GM12891 (cell line): ENCODE results near the gene S100PBP.
"Not testable (repeated sequence)": the region's sequence is repeated elsewhere in the genome, so short reads cannot be mapped to it uniquely, and the experiment has no call there.

ENCODE experiments used
- DNase-seq: peaks from one replicate; pipeline ENCODE4 v3.0.0; 2011; ENCODE audit warnings: low spot score; ENCODE audit not compliant: insufficient read length
- FAIRE-seq: peaks from 2 replicates; lab custom pipeline; 2011; peaks lifted over from hg19 to GRCh38; lab: Jason Lieb, UNC
- PAX5 ChIP-seq: IDR thresholded peaks from 2 replicates; pipeline ENCODE4 v1.6.1; 2011; ENCODE audit warnings: low read length, moderate library complexity, mild to moderate bottlenecking; ENCODE audit not compliant: insufficient read depth, severe bottlenecking
- POLR2A ChIP-seq: IDR thresholded peaks from 2 replicates; pipeline ENCODE4 v1.6.1; 2011; ENCODE audit warnings: low read depth, low read length, control low read depth
- POLR2AphosphoS5 ChIP-seq: IDR thresholded peaks from 2 replicates; pipeline ENCODE4 v1.6.1; 2011; ENCODE audit warnings: low read depth, low read length, control low read depth
- POU2F2 ChIP-seq: IDR thresholded peaks from 2 replicates; pipeline ENCODE4 v1.6.1; 2011; ENCODE audit warnings: low read depth, mild to moderate bottlenecking, control low read depth, low read length, moderate library complexity
- SPI1 ChIP-seq: IDR thresholded peaks from 2 replicates; pipeline ENCODE4 v1.6.1; 2011; ENCODE audit warnings: low read depth, low read length, control low read depth
- TAF1 ChIP-seq: IDR thresholded peaks from 2 replicates; pipeline ENCODE4 v1.6.1; 2011; ENCODE audit warnings: low read depth, low read length, control low read depth

Gene S100PBP

GRCh38 chr1:32902535-32902920, 85.1 kb downstream of the S100PBP start:
- DNase-seq (no peak), FAIRE-seq (no peak)
- no peak for TF ChIP-seq POLR2A
- no peak for TF ChIP-seq POLR2AphosphoS5
- TF ChIP-seq PAX5: no peak
- no peak for TF ChIP-seq POU2F2
- TF ChIP-seq SPI1: no peak
- TF ChIP-seq TAF1: no peak

GRCh38 chr1:32903991-32904785, 86.7 kb downstream of the S100PBP start:
- TF ChIP-seq POLR2A: no peak
- no peak for TF ChIP-seq TAF1
- no peak for TF ChIP-seq PAX5
- no peak for TF ChIP-seq POLR2AphosphoS5
- TF ChIP-seq SPI1: no peak
- DNase-seq (no peak), FAIRE-seq (no peak)

DNA sequence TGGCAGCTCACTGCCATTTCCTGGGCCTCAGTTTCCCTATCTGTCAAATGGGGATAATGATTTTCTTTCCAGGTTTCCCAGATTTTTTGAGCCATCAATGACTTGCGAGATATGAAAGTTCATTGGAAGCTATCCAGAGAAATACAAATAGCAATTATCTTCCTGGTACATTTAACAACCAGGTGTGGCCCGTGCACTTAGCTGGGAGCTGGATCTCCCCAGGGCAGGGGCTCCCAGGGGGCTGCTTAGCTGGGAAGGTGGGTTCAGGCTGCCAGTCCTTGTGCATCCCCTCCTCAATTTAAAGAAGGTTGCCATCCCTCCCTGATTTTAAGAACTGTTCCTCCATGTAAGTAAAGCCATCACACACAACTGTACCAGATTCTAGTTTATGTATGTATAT, 87.3 kb downstream of the S100PBP start:
- TF ChIP-seq POLR2A: no peak
- TF ChIP-seq SPI1: no peak
- TF ChIP-seq TAF1: no peak
- TF ChIP-seq POU2F2: no peak
- TF ChIP-seq PAX5: no peak
- no peak for TF ChIP-seq POLR2AphosphoS5
- FAIRE-seq: no peak
- DNase-seq: no peak

DNA sequence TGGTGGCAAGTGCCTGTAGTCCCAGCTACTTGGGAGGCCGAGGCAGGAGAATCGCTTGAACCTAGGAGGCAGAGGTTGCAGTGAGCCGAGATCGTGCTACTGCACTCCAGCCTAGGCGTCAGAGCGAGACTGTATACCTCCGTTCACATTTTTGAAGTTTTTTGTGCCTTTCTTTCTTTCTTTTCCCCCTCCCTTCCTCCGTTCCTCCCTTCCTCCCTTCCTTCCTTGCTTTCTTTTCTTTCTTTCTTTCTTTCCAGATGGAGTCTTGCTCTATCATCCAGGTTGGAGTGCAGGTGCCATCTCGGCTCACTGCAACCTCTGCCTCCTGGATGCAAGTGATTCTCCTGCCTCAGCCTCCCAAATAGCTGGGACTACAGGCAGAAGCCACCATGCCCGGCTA, 88.1 kb downstream of the S100PBP start:
- DNase-seq, FAIRE-seq: not testable (repeated sequence)

- no peak for DNase-seq
Measured at GRCh38 chr1:32906654-32907053, 89.2 kb downstream of the S100PBP start.

GRCh38 chr1:32907435-32907834, 90.0 kb downstream of the S100PBP start:
- no peak for FAIRE-seq
- no peak for TF ChIP-seq POU2F2
- peak; percentile 41 for TF ChIP-seq SPI1
- DNase-seq: no peak

More at GRCh38 chr1:32906654-32907053, 89.2 kb downstream of the S100PBP start:
- no peak for TF ChIP-seq POU2F2
- no peak for TF ChIP-seq PAX5
- FAIRE-seq: no peak
